NCI-H2227 treated with DMSO at 0.1 percent for 48 hours (cell line): ENCODE data around the gene RHPN2.
"Not testable (repeated sequence)": the region's sequence is repeated elsewhere in the genome, so short reads cannot be mapped to it uniquely, and the experiment has no call there.

ENCODE experiments used
- DNase-seq: peaks from one replicate; lab custom pipeline; 2025; lab: John Stamatoyannopoulos, UW

The RHPN2 gene

DNA sequence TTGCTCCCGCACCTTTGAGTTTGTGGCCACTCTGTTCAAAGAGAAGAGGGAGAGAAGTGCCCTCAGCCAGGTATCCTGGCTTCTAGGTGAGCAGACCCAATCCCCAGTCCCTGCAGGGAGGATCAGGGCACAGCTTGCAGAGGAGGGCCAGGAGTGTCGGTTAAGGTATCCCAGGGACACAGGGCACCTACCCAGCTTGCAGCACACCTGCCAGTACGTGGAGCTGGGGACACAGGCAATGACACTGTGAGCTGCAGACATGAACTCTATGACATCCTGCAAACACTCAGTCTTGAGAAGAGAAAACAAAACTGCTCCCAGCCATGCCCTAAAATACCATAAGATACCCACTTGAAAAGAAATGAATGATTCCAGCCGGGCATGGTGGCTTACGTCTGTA lies 38.1 kb downstream of the RHPN2 start:
- not testable (repeated sequence) for DNase-seq

DNA sequence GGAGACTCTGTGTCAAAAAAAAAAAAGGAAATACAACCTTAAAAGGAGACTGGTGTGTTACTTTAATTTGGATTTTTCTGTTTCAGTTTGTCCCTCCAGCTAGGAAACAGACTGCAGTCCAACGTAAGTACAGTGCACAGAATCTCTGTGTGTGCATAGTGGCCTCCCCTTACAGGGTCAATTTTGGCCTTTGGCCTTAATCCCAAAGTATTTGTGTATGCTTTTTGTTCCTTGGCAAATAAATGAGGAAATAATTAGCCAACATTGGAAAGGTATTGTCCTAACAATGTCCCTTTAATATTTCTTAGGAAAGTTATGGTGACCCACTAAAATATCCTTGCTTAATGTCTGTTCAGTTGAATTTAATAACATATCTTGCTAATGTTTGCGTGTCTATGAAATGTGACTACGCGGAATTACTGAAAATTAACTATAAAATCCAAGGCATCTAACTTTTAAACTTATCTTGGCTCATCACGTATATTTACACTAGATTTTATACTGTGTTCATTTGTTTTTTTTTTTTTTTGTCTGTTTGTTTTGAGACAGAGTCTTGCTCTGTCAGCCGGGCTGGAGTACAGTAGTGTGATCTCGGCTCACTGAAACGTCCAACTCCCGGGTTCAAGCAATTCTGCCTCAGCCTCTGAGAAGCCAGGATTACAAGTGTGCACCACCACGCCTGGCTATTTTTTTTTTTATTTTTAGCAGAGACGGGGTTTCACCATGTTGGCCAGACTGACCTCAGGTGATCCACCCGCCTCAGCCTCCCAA lies 39.0 kb downstream of the RHPN2 start:
- DNase-seq: not testable (repeated sequence)

DNA sequence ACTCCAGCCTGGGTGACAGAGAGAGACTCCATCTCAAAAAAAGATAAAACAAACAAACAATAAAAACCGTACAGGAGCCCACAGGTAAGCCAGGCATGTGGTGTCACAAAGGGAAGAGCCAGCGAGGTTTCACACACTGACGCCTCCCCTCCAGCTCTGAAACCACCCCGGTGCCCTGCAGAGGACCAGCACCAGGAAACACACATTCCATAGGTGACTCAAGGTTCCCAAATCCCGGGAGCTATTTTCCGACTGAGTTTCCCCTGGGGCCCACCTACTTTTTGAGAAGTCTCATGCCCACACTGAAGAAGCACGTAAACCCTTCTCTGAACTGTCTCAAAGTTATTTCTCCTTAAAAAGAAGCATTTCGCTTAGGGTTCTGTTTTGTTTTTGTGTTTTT lies 40.3 kb downstream of the RHPN2 start:
- DNase-seq: no peak

DNA sequence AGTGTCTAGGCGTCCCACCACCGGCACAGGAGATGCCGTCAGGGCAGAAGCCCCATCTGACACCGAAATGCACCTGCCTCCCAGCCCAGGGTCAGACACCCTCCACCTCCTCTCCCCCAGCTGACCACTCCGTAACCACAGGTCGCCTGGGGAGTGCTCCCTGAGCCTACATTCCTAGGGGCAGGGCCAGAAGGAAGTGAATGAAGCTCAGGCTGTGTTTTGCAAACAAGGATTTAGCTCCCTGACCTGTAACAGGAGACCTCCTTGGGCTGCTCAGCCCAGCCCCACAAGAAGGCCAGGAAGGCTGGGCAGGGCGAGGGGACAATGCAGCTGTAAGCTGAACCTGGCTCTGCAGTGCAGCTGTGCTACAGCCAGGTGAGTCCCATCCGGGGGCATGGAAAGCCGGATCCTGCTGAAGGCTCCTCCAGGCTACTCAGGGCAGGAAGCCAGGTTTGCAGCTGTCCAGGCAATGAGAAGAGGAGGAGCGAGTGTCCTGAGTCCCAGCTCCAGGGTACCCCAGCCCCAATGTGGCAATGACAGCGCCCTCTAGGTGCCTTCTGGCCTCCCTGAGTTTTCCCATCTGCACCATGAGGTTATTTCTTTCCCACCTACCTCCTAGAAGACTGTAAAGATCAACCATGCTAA lies 42.1 kb downstream of the RHPN2 start:
- DNase-seq: no peak

DNA sequence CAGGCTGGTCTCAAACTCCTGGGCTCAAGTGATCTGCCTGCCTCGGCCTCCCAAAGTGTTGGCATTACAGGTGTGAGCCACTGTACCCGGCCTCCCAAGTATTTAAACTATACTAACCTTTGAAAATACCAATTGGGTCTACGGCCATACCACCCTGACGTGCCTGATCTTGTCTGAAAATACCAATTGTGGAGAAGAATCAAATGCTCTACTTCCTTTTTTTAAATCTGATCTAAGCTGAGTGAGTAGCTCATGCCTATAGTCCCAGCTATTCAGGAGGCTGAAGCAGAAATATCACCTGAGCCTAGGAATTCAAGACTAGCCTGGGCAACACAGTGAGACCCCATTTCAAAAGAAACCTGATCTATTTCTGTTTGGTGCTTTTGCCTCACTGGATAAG lies 53.8 kb downstream of the RHPN2 start:
- DNase-seq: not testable (repeated sequence)

DNA sequence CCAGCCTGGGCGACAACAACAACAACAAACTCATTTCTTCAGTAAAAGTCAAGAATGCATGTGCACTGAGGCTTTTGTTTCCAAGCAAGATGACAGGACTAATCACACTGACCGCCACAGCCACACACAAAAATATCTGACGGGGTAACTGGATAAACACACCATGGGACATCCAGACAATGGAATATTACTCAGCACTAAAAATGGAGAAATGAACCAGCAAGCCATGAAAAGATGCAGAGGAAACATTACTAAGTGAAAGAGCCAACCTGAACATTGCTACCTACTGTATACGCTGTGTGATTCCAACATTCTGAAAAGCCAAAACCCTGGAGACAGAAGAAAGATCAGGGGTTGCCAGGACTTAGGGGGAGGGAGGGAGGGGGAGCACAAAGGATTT lies 56.0 kb downstream of the RHPN2 start:
- no peak for DNase-seq

DNA sequence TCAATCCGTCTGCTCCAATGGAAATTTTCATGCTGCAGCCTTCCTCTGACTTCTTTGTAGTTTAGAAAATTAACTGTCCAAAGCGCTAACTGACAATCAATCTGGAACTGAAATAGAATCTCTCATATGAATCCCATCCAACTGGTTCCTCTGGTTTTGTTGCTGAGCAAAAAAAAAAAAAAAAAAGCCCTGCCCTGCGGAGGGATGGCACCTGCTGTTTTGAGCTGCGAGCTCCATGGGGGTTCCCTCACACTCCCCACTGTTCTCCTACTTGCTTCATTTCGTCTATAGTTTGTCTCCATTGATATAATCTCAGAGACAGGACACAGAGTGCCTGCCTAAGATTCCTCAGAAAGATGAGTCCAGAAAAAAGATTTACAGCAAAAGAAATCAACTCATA lies 59.2 kb downstream of the RHPN2 start:
- DNase-seq: no peak

DNA sequence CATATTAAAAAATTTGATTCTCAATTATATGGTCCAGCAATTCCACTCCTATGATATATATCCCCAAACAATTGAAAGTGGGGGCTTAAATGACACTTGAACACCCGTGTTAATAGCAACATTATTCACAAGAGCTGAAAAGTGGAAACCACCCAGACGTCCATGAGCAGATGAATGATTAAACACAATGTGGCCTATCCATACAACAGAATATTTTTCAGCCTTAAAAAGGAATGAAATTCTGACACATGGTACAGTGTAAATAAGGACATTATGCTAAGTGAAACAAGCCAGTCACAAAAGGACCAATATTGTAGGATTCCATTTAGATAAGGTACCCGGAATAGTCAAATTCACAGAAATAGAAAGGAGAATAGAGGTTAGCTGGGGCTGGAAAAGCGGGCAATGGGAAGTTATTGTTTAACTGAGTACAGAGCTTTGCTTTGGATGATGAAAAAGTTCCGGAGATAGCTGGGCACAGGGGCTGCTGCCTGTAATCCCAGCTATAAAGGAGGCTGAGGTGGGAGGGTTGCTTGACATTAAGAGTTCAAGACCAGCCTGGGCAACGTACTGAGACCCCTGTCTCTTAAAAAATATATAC lies 61.2 kb downstream of the RHPN2 start:
- DNase-seq: not testable (repeated sequence)

DNA sequence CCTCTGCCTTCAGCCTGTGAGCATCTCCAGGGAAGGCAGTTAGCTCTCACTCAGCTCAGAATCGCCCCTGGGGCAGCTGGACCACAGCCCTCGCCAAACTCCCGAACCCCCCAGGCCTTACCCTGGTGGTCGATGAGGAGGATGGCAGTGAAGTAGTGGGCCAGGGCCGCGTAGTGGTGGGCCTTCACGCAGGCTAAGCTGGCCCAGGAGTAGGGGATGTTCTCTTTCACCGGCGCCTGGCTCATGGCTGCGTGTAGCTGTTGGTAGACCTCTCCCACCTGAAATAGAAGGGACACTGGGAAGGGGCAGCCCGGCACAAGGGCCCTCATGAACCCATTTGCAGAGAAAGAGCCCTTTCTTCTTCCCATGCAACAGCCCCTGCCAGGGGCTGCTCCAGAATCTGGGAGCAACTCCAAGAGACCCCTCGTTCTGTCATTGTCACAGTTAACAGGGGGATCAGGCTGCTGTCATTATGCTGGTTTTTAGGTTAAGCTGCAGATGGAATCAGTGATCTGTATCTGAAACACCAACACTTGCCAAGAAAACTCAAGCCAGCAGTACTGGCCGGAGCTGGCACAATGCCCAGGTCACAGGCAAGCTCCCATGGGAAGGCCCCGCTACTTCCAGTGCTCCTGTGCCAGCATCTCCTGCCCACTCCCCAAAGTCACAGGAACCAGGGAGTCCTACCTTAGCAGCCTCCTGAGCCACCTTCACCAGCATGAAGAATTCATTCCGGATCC lies 62.4 kb downstream of the RHPN2 start:
- DNase-seq: not testable (repeated sequence)

DNA sequence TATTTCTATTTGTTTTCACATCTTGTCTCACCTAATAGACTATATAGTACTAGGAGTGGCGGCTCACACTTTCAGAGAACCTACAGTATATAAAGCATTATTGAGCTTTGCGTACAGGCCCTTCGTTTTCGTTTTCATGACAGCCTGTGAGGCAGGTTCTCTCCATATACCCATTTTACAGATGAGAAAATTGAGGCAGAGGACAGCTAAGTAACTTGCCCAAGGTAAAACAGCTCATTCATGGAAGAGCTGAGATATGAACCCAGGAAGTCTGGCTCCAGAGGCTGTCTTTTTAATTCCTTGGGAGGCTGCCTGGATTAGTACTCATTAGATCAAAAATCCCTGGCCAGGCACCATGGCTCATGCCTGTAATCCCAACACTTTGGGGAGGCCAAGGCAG lies 63.8 kb downstream of the RHPN2 start:
- no peak for DNase-seq

DNA sequence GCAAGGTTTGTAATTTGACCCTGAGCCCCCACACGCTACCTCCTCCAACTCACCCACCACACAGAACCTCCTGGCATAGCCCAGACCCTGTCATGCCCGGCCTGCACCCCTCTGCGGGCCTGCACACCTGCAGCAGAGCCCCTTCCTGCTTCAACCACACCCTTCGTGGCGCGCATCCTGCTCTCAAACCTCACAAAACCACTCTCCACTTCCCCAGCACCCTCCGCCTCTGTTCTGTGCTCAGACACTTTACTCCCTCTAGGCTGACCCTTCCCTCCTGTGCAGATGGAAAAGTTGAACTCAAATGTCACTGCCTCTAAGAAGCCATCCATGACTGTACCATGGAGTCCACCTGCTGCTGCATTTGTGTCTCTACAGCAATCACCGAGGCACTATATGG lies 64.2 kb downstream of the RHPN2 start:
- no peak for DNase-seq

DNA sequence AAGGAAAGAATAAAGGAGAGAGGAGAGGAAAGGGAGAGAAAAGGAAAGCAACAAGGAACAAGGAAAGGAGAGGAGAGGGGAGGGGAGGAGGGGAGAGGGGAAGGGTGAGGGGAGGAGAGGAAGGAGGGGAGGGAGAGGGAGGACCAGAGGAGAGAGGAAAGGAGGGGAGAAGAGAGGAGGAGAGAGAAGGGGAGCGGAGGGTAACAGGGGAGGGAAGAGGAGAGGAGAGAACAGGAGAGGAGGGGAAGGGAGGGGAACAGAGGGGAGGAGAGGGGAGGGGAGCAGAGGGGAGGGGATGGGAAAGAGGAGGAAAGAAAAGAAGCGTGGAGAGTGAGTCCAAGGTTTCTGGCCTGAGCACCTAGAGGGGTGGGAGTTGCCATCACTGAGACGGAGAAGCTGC lies 66.0 kb downstream of the RHPN2 start:
- no peak for DNase-seq

DNA sequence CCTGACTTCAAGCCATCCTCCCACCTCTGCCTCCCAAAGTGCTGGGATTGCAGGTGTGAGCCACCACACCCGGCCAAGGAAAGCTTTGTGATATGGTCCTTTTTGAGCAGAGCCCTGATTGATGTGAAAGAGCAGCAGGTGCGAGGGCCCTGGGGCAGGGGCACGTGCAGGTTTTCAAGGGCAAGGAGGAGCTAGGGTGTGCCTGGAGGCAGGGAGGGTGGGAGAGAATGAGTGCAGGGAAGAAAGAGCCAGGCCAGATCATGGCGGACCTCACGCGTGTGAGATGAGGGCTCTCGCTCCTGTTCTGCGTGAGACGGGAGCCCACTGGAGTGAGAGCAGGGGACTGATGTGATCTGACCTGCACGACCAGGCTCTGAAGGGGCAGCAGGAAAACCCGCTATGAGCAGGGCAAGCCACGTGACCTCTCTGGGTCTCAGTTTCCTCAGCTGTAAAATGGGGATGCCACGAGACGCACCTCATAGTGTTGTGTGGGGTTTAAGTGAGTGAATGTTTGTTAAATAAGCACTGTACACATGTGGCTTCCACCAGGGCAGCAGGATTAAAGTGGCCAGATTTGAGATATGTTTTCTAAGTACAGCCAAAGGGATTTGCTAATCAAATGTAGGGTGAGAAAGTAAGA lies 66.9 kb downstream of the RHPN2 start:
- no peak for DNase-seq

DNA sequence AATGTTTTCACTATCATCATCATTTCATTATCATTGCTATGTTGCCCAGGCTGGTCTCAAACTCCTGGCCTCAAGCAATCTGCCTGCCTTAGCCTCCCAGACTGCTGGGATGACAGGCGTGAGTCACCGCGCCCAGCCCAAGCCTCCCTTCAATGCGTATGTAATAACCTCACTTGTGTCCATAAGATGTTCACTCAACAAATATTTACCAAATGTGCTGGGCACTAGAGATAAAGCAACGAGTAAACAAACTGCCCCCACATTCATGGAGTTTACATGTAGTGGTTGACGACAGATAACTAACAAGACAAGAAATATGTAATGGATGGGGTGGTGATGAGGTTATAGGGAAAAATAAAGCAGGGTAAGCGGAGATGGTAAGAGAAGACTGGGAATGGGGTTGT lies 67.6 kb downstream of the RHPN2 start:
- not testable (repeated sequence) for DNase-seq

DNA sequence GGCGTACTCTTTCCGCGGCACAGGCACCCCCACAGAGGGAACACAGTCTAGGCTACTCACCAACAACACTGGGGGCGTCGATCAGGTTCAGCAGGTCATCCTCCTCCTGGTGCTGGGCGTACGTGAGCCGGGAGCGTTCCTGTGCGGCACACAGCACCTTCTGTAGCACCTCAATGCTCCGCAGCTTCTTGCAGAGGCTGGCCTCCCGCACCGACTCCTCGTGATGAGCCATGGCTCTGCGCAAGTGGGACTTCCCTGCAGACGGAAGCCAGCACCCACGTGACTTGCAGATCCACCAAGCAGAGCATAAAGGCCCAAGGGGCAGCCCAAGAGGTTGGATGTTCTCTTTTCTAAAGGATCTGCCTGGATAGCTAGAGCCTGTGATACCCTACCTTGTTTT lies 68.7 kb downstream of the RHPN2 start:
- not testable (repeated sequence) for DNase-seq

DNA sequence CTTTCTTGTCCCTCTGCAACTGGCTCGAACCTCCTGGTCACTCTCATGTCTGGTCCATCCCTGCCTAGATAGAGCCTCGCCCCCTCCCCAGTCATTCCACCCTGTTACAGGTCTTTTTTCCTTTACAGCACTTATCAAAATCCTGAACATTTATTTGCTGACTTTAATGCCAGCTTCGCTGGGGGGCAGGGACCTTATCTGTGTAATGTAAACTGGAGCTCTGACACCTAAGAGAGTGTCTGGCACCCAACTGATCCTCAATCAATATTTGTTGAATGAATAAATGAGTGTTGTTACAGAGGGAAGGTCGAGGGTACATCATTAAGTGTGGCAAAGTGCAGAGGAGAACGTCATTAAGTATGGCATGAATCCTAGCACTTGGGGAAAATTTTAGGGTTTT lies 76.0 kb downstream of the RHPN2 start:
- DNase-seq: no peak

DNA sequence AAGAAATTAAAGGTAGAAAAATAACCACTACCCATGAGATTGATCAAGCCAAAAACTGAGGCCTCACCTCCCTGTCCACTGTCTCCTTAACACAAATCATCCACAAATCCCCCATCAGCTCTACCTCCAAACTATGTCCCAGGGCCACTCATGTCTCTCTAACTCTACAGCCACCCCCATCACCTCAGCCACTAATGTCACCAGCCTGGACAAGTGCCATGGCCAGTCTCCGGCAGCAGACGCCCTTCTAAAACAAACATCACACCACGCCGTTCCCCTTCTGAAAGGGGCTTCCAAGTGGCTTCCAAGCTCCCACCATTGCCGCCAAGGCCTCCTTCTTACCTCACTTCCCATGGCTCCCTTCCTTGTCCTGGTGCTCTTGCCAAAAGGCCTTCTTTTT lies 76.4 kb downstream of the RHPN2 start:
- DNase-seq: not testable (repeated sequence)

DNA sequence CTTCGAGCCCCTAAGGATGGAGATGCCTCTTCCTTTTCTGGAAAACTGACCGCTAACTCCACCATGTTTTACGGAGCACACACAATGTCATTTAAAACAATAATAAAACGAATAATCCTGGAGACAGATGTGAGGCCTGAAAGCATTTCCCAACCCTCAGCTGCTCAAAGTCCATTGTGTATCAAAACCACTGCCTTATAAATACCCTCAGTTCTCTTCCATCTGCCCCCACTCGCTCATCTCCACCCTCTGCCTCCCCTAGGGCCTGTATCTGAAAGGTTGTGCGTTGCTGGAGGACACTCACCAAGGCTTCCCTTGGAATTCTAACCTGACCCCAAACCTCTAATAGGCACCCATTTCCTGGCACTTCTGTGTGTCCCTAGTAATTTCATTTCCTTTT lies 82.2 kb downstream of the RHPN2 start:
- not testable (repeated sequence) for DNase-seq

DNA sequence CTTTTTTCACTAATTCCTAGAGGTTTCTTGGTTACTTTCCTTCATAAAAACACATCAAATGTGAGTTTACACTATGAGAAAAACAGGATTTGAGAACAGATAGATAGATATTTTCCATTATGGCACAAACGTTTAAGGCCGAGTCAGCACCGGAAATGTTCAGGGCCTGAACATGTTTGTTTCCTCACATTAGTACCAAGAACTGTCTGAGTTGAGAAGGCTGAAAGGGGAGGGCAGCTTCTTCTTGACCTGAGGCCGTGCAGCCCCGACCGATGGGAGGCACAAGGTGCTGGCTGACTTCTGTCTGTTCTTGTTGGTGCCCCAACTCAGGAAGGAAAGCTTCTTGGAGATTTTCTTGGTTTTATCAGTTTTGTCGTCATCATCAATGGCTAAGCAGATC lies 84.9 kb downstream of the RHPN2 start:
- not testable (repeated sequence) for DNase-seq

DNA sequence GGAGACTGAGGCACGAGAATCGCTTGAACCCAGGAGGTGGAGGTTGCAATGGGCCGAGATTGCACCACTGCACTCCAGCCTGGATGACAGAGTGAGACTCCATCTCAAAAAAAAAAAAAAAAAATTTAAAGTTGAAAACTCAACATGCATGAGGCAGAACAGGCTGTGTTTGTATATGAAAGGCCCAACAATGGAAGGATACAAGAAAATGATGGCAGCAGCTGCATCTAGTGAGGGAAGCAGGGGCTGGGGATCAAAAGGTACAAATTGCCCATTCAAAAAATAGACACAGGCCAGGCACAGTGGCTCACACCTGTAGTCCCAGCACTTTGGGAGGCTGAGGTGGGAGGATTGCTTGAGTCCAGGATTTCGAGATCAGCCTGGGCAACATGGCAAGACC lies 86.9 kb downstream of the RHPN2 start:
- not testable (repeated sequence) for DNase-seq

DNA sequence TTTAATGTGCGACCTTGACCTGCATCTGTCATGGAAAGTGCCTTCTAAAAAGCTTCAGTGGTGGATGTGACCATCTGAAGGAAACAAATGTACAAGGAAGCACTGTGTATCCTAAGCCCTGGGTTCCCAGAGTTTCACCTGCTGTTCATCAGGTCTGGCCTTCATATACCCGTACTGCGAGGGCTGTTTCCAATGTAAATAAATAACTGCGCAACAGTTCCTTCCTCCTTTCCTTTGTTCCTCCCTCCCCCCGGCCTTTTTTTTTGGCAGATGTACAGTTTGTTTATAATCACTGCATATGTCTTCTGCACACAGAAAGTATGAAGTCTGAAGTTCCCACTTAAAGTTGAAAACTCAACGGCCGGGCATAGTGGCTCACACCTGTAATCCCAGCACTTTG lies 87.4 kb downstream of the RHPN2 start:
- DNase-seq: no peak

DNA sequence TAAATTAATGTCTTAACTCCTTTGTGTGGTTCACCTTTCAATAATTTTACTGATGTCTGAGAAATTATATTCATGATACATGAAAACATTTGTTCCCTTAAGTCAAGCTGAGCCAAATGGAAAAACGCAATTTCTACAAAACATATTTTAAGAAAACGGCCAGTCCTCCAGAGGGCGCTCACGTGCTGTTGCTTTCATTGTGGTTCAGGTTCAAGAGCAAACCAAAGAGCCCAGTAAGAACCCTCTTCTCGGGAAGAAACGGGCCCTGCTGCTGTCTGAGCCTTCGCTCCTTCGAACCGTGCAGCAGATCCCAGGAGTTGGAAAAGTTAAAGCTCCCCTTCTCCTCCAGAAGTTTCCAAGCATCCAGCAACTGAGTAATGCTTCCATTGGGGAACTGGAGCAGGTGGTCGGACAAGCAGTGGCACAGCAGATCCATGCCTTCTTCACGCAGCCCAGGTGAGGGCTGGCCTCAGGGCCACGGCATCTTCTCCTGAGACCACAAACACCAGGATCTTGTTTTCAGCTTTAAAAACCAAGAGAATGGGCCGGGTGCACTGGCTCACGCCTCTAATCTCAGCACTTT lies 88.4 kb downstream of the RHPN2 start:
- DNase-seq: peak; percentile 96
